Body of pancreas (tissue), 4 donors: ENCODE data around the gene SALL2.

ENCODE experiments used
- POLR2A ChIP-seq, 3 donors: fragments of 450-650 bp; IDR thresholded peaks; one replicate each; pipeline ENCODE4 v1.6.1; 2016; ENCODE audit warnings: antibody characterized with exemption in 3 of 3, mild to moderate bottlenecking in 2 of 3
- TF ChIP-seq, protein P1 (sequence below), 7 experiments: fragments of 450-650 bp in 4 of 7; fragments of 200-600 bp in 3 of 7; sonication (generic) in 3 of 7; IDR thresholded peaks; one replicate each; pipeline ENCODE4 v1.5.1; 2016 to 2019; ENCODE audit warnings: antibody characterized with exemption in 7 of 7

- TF ChIP-seq POLR2A (IDR thresholded peaks at IDR 0.05), result no peak
- TF ChIP-seq, protein P1, sequence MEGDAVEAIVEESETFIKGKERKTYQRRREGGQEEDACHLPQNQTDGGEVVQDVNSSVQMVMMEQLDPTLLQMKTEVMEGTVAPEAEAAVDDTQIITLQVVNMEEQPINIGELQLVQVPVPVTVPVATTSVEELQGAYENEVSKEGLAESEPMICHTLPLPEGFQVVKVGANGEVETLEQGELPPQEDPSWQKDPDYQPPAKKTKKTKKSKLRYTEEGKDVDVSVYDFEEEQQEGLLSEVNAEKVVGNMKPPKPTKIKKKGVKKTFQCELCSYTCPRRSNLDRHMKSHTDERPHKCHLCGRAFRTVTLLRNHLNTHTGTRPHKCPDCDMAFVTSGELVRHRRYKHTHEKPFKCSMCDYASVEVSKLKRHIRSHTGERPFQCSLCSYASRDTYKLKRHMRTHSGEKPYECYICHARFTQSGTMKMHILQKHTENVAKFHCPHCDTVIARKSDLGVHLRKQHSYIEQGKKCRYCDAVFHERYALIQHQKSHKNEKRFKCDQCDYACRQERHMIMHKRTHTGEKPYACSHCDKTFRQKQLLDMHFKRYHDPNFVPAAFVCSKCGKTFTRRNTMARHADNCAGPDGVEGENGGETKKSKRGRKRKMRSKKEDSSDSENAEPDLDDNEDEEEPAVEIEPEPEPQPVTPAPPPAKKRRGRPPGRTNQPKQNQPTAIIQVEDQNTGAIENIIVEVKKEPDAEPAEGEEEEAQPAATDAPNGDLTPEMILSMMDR (IDR thresholded peaks at IDR 0.05), result no peak
These were observed 580 bp downstream of the SALL2 start for GRCh38 chr14:21525571-21525961.
